Stimulated activated naive CD4-positive, alpha-beta T cell treated with Interleukin-2 at 50 U/mL for 16 hours (primary cell): ENCODE data around the gene REC8.
"Not testable (repeated sequence)": the region's sequence is repeated elsewhere in the genome, so short reads cannot be mapped to it uniquely, and the experiment has no call there.

Source experiments
- DNase-seq: peaks from one replicate; lab custom pipeline; 2025; lab: John Stamatoyannopoulos, UW

REC8 gene

DNA sequence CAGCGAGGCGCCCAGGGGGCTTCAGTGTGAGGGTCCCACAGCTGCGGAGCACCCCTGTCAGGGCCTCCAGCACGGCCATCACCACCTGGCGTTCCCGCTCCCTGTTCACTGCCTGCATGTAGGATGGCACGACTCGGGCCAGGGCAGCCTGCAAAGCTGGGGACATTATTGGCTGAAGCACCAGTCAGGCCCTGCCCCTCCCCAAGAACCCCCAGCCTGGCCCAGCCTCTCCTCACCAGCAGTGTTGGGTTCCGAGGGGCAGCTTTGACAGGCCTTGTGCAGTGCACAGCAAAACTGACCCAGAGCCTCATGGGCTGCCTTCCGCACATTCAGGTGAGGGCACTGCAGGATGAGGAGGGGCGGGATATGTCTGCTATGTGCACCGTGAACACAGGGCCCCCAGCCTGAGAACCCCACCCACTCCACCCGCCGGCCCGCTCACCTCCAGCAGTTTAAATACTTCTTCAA is 11.2 kb downstream of the REC8 start:
- DNase-seq: no peak

- DNase-seq: no peak
These were observed 12.5 kb downstream of the REC8 start for GRCh38 chr14:24184104-24184970.

- DNase-seq: no peak
These were observed 13.1 kb downstream of the REC8 start for GRCh38 chr14:24185026-24185425.

GRCh38 chr14:24185741-24186140 is 13.9 kb downstream of the REC8 start:
- no peak for DNase-seq

GRCh38 chr14:24186831-24187538 is 15.1 kb downstream of the REC8 start:
- DNase-seq: no peak

- DNase-seq: no peak
These were observed 15.6 kb downstream of the REC8 start for GRCh38 chr14:24187539-24187915.

DNA sequence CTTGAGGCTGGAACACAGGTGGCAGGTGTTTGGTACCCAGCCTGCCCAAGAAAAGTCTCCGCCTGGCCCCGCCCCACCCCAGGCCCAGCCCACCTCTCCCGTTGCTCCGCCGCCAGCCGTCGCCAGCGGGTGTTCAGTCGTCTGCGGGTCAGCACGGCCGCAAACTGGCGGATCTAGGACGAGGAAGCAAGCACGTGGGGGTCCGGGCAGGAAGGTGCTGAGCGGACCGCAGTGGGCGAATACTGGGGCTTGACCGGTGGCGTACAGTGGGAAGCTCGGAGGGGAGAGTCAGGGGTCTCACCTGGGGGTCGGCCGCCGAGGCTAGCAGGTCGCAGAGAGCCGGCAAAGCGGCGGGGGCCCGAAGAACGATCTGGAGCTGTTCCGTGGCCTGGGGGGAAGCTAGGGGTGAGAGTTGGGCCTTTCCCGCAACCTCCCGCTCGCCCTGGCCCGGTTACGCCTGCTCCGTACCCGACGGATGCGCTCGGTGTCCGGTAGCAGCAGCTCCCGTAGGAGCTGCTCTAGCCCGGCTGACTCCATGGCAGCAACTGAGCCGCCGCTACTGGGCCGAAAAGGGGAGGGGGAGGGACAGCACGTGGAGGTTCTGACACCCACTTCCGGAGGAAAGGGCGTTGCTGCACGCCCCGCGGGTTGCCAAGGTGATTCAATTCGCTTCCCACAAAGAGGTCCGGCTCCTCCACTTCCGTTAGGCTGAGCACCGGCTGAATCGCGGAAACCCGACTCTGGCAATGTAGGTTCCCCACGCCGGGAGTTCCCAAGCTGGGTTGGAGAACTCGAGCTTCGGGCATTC is 16.6 kb downstream of the REC8 start, which contains the start of gene IPO4:
TSS of gene IPO4 (minus strand) at position 566 of the 808 bp plus-strand sequence. CDS start at position 537, 29 bp downstream.
- DNase-seq: peak; percentile 96

- no peak for DNase-seq
These were observed 17.1 kb downstream of the REC8 start for GRCh38 chr14:24189059-24189375.

DNA sequence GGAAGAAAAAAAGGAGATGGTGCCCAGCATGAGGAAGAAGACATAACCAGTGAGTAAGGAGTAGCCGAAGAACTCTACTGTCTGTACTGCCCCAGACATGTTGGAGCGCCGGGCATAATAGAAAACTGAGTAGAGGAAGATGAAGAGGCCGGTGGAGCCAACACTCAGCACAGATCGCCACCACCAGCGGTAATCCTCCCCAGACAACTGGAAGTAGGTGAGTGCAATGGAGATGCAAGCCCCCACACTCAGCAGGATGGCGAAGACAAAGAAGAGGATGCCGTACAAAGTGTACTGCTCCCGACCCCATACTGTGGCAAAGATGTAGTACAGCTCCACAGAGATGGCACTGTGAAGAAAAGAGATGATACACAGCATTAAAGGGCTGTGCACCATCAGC is 17.6 kb downstream of the REC8 start:
- no peak for DNase-seq

- DNase-seq: no peak
These were observed 18.5 kb downstream of the REC8 start for GRCh38 chr14:24190416-24190815.

- no peak for DNase-seq
These were observed 21.1 kb downstream of the REC8 start for GRCh38 chr14:24192933-24193332.

- DNase-seq: no peak
These were observed 22.4 kb downstream of the REC8 start for GRCh38 chr14:24194186-24194872.

GRCh38 chr14:24194873-24195185 is 22.9 kb downstream of the REC8 start:
- no peak for DNase-seq

DNA sequence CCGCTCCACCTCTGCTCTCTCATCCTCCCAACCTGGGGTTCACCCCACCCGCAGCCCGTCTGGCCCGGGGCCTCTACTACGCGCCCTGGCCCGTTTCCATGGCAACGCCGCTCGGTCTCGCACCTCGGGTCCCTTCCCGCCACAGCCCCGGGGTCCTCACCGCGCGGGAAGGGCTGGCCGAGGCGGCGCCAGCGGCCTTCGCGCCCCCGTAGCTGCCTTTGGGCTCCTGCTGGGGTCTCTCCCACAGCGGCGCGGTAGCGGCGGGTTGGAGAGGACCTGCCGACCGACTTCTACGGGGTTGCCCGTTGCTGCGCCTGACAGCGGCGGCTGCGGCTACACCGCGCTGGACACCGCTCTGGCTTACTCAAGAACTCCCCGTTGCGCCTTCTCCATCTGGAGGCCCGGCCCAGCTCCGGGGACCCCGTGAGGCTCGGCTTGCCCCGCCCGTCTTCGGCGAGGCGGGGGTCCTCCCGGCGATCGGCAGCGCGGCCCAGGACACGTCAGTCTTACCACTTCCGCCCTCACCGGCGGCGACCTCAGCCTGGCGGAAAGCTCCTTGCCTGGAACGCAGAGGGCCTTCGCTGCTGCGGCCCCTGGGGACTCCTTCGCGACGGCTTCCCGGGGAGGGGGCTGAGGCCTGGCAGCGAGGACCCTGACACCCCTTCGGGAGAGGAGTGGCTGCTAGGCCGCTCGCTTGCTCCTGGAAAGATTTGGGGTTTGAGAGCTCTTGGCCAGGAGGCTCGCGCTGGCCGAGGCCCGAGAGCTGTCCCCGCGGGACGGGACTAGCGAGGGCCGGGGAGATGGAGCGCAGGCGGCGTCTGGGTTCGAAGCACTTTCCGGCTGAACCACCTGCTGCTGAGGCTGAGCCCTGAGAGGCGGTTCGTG is 23.5 kb downstream of the REC8 start, which contains the start of gene TM9SF1:
TSS of gene TM9SF1 (minus strand) at position 256 of the 885 bp plus-strand sequence. CDS start 422 bp downstream, outside the sequence.
- DNase-seq: peak; percentile 87

DNA sequence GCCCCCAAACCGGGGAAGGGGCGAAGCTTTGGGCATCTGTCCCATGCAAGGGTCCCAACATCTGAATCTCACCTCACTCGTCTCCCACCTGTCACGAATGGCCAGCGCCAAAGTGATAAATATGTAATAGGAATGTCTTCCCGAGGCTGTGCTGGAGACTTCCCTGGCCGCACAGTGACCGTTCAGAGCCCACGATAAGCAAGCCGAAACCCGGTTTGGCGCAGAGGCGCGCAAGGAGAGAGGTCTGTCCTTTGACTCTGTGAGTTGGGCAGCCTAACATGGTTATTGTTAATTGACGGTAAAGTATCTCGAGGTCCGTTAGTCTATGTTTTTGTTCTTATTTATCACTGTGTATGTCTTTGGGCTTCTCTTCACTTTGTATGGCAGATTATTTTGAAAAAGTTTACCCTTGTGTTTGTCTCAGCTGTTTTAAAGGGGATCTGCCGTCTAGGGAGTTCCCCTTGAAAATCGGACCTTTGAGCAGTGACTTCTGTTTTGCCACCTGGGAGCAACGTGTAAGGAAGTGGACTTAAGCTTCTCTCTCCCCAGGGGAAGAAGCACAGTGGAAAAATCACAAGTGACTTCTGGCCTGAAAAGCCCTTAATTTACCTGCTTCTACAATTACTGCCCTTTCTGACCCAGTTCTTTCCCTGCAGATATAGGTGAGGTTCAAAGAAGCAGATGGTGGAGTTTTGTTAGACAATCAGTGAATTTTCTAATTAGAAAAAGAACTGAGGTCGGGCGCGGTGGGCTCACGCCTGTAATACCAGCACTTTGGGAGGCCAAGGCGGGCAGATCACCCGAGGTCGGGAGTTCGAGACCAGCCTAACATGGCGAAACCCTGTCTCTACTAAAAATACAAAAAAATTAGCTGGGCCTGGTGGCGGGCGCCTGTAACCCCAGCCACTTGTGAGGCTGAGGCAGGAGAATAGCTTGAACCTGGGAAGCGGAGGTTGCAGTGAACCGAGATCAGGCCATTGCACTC is 24.5 kb downstream of the REC8 start:
- no peak for DNase-seq

DNA sequence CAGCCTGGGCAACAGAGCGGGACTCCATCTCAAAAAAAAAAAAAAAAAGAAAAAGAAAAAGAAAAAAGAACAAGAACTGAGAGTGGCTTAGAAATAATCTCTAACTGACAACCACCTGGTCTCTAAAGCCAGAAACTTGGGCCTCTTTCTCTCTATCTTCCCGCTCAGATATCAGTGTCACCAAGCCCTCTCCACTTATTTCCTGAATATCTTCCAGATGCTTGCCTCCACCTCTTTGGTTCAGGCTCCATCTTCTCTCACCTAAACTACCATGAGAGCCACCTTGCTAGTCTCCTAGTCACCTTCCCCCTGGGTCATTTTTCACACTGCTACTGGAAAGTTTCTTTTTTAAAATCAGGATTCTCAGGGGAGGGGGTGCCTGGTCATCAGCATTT is 25.2 kb downstream of the REC8 start:
- no peak for DNase-seq

DNA sequence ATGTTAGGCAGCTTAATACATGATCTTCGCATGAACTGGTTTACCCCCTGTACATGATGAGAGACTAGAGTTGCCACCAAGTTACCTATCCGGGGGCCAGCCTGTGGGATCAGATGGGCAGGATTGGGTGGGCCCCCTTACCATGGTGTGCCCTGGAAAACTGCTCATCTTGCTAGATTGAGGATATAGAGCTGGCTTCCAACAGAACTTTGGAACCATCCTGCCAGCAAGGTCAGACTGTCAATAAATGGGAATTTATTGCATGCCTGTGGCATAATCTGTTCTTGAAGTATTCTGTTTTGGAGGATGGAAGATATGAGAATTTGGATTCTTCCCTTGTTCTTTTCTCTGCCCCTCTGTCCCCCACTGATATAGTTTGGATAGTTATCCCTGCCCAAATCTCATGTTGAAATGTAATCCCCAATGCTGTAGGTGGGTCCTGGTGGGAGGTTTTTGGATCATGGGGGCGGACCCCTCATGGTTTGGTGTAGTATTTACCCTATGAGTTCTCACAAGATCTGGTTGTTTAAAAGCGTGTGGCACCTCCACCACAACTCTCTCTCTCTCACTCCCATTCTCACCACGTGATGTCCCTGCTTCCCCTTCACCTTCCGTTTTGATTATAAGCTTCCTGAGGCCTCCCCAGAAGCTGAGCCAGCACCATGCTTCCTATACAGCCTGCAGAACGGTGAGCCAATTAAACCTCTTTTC is 27.1 kb downstream of the REC8 start:
- no peak for DNase-seq

- not testable (repeated sequence) for DNase-seq
These were observed 30.7 kb downstream of the REC8 start for GRCh38 chr14:24202538-24202937.
